Neural progenitor cell (in vitro differentiated cells): ENCODE measurements around the gene WLS.

ENCODE experiments used
- EZH2 ChIP-seq: fragments of 200-600 bp; sonication (generic); IDR thresholded peaks from 2 replicates; pipeline ENCODE4 v1.6.1; 2017; ENCODE audit warnings: antibody characterized with exemption, mild to moderate bottlenecking, moderate library complexity
- EZH2phosphoT487 ChIP-seq: fragments of 200-600 bp; sonication (generic); IDR thresholded peaks from 2 replicates; pipeline ENCODE4 v1.6.1; 2017; ENCODE audit warnings: antibody characterized with exemption
- TF ChIP-seq, protein P1 (sequence below): fragments of 200-600 bp; sonication (generic); IDR thresholded peaks from 2 replicates; pipeline ENCODE4 v1.5.1; 2017; ENCODE audit warnings: antibody characterized with exemption, mild to moderate bottlenecking

DNA sequence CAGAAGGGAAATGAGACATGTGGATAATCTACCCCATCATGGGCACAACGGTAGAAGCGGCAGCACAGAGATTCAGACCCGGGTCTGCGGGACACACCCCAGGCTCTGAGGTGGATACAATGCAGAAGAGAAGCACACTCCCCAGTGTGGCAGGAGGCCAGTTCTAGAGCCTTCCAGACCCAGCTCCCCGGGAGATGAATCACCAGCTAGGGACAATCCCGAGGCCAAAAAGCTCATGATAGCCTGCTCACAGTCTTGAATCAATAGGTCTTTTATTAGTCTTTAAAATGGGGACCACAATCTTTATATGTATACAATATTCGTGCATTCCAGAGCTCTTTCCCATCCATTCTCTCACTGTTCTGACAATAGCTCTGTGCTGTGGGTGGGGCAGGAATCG is 124.6 kb downstream of the WLS start:
- TF ChIP-seq, protein P1, sequence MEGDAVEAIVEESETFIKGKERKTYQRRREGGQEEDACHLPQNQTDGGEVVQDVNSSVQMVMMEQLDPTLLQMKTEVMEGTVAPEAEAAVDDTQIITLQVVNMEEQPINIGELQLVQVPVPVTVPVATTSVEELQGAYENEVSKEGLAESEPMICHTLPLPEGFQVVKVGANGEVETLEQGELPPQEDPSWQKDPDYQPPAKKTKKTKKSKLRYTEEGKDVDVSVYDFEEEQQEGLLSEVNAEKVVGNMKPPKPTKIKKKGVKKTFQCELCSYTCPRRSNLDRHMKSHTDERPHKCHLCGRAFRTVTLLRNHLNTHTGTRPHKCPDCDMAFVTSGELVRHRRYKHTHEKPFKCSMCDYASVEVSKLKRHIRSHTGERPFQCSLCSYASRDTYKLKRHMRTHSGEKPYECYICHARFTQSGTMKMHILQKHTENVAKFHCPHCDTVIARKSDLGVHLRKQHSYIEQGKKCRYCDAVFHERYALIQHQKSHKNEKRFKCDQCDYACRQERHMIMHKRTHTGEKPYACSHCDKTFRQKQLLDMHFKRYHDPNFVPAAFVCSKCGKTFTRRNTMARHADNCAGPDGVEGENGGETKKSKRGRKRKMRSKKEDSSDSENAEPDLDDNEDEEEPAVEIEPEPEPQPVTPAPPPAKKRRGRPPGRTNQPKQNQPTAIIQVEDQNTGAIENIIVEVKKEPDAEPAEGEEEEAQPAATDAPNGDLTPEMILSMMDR = no peak
- TF ChIP-seq EZH2 = no peak
- no peak for TF ChIP-seq EZH2phosphoT487
